Activated effector memory CD4-positive, alpha-beta T cell treated with Interleukin-2 at 50 U/mL for 16 hours (primary cell): ENCODE results near the gene CEP164.
"Not testable (repeated sequence)": the region's sequence is repeated elsewhere in the genome, so short reads cannot be mapped to it uniquely, and the experiment has no call there.

Experiments used
- DNase-seq: peaks from one replicate; pipeline ENCODE4 v3.0.0-alpha.2; 2020

Gene CEP164

GRCh38 chr11:117369534-117369933 lies 41.9 kb downstream of the CEP164 start:
- DNase-seq, result no peak

GRCh38 chr11:117371453-117371852 lies 43.8 kb downstream of the CEP164 start:
- DNase-seq, result no peak

GRCh38 chr11:117374316-117375055 lies 46.8 kb downstream of the CEP164 start:
- no peak for DNase-seq

- no peak for DNase-seq
These were observed 48.3 kb downstream of the CEP164 start for GRCh38 chr11:117375960-117376359.

- no peak for DNase-seq
These were observed 48.9 kb downstream of the CEP164 start for GRCh38 chr11:117376517-117376916.

- no peak for DNase-seq
These were observed 51.6 kb downstream of the CEP164 start for GRCh38 chr11:117378976-117379865.

- no peak for DNase-seq
These were observed 53.0 kb downstream of the CEP164 start for GRCh38 chr11:117380676-117381075.

GRCh38 chr11:117381481-117382387 lies 54.1 kb downstream of the CEP164 start:
- no peak for DNase-seq

GRCh38 chr11:117382746-117383145 lies 55.1 kb downstream of the CEP164 start:
- DNase-seq, result no peak

GRCh38 chr11:117384045-117384444 lies 56.4 kb downstream of the CEP164 start:
- no peak for DNase-seq

GRCh38 chr11:117385471-117385870 lies 57.8 kb downstream of the CEP164 start:
- DNase-seq, result no peak

- DNase-seq, result no peak
These were observed 58.3 kb downstream of the CEP164 start for GRCh38 chr11:117385906-117386305.

GRCh38 chr11:117387992-117388755 lies 60.5 kb downstream of the CEP164 start:
- no peak for DNase-seq

GRCh38 chr11:117390743-117391142 lies 63.1 kb downstream of the CEP164 start:
- DNase-seq, result no peak

GRCh38 chr11:117391181-117391580 lies 63.5 kb downstream of the CEP164 start:
- no peak for DNase-seq

GRCh38 chr11:117392001-117392690 lies 64.5 kb downstream of the CEP164 start:
- DNase-seq, result no peak

GRCh38 chr11:117392979-117393378 lies 65.3 kb downstream of the CEP164 start:
- DNase-seq, result no peak

GRCh38 chr11:117394221-117394925 lies 66.7 kb downstream of the CEP164 start:
- DNase-seq, result no peak

- DNase-seq, result no peak
These were observed 67.8 kb downstream of the CEP164 start for GRCh38 chr11:117395476-117395875.

- DNase-seq, result no peak
These were observed 69.3 kb downstream of the CEP164 start for GRCh38 chr11:117396970-117397369.

GRCh38 chr11:117398618-117399017 lies 71.0 kb downstream of the CEP164 start:
- DNase-seq, result not testable (repeated sequence)
